Neural cell (in vitro differentiated cells): ENCODE results near the gene SFXN2.

Source experiments
- EP300 ChIP-seq: fragments of 450-650 bp; conservative IDR thresholded peaks from 2 replicates; pipeline ENCODE4 v1.6.1; 2014; ENCODE audit warnings: antibody characterized with exemption, mild to moderate bottlenecking, moderate library complexity; ENCODE audit not compliant: poor library complexity, severe bottlenecking
- EZH2 ChIP-seq: fragments of 200-600, 300-800 bp; shearing (Covaris generic), sonication (generic); IDR thresholded peaks from 2 replicates; pipeline ENCODE4 v1.6.1; 2014; ENCODE audit warnings: antibody characterized with exemption, low read length, borderline replicate concordance, mild to moderate bottlenecking; ENCODE audit not compliant: insufficient read depth, poor library complexity, severe bottlenecking
- POLR2AphosphoS5 ChIP-seq: IDR thresholded peaks from 2 replicates; pipeline ENCODE4 v1.6.1; 2012
- RAD21 ChIP-seq: fragments of 450-650 bp; conservative IDR thresholded peaks from 2 replicates; pipeline ENCODE4 v1.6.1; 2014; ENCODE audit warnings: antibody characterized with exemption, mild to moderate bottlenecking, moderate library complexity
- TF ChIP-seq, protein P1 (sequence below): fragments of 450-650 bp; IDR thresholded peaks from 2 replicates; pipeline ENCODE4 v1.5.1; 2014; ENCODE audit warnings: antibody characterized with exemption, mild to moderate bottlenecking, moderate library complexity; ENCODE audit not compliant: poor library complexity, severe bottlenecking

DNA sequence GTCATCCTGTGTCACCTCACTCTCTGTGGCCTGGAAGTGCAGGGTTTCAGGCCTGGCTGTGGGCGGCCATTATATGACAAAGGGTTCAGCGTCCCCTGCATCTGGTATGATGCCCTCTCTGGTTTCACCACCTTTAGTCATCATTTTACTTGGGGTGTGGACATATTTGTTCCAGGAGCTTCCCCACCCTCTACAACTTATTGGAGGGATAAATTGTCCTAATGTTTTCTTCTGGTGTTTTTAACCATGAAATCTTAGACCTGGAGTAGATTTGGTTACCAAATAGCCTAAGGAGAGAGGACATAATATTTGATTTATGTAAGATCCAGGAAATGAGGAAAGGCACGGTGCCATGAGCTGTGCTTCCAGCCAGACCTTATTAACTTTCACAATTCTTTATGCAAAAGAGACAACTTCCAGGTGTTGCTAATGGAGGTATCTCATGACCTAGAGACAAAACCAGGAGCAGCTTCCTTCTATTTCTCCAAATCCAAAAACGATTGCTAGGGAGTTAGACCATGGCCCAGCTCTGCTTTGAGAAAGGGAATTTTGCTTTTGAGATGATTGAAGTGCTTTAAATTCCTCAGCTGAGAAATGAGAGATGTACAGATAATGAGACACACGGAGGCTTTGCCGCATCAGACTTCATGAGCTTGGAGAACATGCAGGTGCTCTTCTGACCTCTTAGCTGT lies 50.2 kb downstream of the SFXN2 start:
- TF ChIP-seq, protein P1, sequence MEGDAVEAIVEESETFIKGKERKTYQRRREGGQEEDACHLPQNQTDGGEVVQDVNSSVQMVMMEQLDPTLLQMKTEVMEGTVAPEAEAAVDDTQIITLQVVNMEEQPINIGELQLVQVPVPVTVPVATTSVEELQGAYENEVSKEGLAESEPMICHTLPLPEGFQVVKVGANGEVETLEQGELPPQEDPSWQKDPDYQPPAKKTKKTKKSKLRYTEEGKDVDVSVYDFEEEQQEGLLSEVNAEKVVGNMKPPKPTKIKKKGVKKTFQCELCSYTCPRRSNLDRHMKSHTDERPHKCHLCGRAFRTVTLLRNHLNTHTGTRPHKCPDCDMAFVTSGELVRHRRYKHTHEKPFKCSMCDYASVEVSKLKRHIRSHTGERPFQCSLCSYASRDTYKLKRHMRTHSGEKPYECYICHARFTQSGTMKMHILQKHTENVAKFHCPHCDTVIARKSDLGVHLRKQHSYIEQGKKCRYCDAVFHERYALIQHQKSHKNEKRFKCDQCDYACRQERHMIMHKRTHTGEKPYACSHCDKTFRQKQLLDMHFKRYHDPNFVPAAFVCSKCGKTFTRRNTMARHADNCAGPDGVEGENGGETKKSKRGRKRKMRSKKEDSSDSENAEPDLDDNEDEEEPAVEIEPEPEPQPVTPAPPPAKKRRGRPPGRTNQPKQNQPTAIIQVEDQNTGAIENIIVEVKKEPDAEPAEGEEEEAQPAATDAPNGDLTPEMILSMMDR, result no peak
- TF ChIP-seq RAD21 (no peak), POLR2AphosphoS5 (no peak), EP300 (no peak), EZH2 (no peak)
